GF-D8 (cell line): Measurements from ENCODE around the gene DDX1.

Experiments
- DNase-seq: peaks from one replicate; lab custom pipeline; 2025; lab: John Stamatoyannopoulos, UW

Gene DDX1

DNA sequence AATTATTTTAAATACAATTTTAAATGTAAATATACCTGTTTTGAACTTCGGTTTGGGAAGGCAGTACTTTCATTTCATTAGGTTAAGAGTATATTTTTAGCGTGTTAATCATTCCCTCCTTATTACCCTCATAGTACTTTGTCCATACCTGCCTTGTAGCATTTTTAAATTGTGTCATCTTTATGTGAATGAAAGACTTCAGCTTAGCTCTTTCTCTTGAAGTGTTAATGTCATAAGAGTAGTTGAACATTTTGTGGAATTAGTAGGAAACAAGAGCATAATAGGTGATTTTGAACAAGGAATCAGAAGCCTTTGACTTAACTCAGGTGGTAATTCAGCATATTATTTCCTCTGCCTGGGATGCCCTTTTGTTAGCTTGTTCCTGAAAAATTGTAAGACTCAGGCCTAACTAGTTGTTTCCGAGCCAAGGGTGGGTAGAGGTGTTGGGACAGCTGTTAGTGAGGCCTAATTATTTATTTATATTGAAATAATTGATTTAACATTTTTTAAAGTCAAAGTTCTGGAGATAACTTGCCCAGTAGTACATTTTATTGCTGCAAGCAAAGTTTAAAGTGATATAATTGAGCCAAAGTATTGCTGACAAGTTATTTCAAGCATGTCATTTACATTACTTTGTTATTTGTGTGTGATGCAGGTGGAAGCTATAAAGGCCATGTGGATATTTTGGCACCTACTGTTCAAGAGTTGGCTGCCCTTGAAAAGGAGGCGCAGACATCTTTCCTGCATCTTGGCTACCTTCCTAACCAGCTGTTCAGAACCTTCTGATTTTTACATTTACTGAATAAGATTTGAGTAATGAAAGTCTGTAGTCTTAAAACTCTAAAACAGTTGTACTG is 38.7 kb downstream of the DDX1 start:
- DNase-seq = no peak

DNA sequence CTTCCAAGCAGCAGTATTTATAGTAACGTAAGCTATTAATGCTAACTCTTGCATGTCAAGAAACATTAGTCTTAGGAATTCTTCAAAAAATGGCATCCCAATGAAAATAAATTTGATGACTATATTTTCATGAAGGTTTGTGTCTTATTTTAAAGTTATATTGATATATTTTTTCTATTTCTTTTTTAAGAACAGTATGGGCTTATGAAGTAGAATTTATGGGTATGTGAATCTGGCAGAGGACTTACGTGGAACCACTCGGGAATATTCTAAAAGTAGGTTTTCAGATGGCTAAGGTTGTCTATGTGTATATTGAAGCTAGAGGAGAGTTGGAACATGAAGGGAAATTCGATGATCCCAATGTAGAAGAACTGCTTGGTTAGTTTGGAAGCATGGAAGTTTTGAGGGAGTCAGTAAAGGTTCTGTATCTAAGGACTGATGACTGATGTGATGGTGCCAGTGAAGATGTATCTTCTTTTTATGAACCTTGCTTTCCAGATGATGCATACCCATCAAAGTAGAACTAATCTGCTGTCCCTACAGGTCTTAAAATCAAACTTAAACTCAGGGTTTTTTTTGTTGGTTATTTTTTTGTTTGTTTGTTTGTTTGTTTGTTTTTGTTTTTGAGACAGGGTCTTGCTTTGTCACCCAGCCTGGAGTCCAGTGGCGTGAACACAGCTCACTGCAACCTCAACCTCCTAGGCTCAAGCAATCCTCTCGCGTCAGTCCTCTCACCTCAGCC is 39.5 kb downstream of the DDX1 start:
- no peak for DNase-seq

DNA sequence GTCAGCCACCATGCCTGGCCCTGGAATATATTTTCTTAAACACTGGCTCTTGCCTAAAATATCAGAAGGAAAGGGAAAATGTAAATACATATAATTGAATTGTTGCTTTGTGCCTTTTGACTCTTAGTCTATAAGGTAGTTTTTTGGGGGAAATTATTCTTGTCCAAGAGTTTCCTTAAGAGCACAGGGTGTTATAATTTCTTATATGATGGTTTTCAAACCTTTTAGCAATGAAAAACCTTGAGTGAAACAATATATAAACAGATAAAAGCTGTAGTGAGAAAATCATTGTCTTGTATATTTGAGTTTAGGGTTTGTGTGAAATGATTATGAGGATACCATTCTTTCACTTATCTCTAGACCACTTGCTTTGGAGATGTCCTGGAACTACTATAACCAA is 40.2 kb downstream of the DDX1 start:
- no peak for DNase-seq

DNA sequence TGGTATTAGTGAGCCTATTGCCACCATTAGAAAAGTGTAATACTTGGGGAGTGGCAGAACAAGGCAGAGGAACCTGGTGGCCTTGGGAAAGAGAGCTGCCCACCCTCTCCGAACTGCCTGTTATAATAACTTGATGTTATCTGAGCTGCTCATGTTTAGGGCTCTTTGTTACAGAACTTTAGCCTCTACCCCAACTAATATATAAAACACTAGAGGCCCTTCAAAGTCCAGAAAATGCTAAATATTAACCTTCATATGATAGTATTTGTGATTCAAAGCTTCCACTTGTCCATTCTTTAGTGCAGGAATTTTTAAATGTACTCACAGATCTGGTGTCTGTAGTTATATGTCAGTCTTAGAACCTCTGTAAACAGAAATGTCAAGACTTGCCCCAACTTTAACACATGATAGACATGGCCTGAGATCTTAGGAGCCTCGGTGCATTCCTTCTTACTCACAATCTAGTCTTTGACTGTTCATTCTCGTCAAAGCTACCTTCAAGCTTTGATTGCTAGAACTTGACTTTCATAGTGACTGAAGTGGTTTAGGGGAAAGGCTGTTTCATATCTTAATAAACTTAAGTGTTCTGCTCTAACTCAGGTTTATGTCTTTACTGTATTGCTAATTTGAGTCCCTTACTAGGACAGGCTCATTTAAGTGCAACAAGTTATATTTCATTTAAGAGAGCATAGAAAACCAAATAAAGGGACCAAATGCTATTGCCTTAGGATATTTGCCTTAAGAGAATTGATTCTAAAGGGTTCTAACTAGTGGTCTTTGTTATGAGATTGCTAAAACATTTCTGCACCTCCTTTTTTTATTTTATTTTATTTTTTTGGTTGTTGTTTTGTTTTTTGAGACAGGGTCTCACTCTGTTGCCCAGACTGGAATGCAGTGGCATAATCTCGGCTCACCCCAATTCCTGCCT is 41.6 kb downstream of the DDX1 start:
- no peak for DNase-seq

DNA sequence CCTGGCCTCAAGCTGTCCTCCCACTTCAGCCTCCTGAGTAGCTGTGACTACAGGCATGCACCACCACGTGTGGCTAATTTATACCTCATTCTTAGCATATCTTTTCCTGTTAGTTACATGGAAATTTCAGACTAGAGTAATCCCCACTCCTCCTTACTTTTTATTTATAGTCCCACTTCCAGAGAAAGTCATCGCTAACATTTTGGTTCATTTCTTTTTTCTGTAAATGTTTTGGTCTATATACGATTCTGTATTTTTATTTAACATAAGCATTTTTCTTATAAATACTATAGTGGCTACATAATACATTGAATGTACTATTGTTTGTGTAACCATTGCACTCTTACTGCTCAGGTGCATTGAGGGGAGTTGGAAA is 42.3 kb downstream of the DDX1 start:
- no peak for DNase-seq

DNA sequence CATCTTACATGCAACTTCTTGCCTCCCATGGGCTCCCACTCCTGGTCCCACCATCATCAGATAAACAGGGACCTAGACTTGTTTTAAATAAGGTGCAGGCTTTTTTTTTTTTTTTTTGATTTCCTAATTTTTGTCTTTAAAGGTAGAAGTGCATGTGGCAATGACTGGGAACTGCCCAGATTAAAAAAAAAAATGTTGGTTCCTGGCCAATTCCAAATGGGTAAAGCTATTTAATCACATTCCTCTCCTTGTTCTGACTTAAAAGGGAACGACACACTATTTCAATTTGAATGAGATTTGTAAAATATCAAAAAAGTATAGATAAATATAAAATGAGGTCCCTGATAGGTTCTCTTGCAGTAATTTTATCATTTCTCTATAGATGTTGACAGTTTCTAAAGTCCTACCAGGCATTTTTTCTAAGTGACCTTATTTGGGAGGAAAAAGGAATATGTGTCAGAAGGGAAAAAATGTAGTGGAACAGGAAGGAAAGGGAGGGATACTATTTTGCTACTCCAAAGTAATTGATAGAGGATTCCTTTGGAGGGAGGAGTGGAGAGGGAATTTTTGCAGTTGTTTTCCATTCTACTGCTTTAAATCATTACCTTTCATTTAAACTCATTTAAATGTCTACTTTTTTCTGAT is 43.3 kb downstream of the DDX1 start:
- no peak for DNase-seq

DNA sequence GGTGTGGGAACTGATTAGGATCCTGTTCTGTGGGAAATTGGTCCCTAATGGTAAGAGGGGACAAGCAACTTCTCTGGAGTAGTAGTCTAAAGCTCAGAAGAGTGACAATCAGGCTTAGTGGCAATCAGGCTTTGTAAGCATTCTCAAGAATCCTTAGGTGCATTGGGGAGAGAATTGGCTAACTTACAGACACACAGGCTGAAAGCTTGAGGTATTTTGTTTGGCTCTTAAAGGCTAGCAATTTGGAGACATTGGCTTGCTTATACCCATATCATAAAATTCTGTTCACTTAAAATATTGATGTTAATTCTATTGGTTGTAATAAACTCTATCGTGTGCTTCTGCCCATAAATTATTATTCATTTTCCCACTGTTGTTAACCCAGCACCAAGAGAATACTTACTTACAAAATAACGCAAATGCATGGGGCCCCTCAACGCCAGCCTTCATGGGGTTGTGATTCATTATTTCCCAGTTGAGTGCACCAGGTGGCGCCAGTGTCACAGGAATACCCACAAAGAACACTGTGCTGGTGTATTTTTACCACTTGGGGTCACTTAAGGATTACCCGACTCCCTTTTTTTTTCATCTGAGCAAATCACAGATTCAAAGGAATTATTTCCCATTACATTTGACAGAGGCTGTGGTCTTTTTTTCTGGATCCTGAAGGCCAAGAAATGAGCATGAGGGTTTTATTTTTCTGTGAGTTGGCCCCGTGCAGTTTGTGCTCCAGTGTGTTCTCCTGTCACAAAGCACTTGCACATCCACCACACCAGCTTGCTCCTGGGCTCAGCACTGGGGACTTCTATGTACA is 45.5 kb downstream of the DDX1 start:
- DNase-seq = no peak

DNA sequence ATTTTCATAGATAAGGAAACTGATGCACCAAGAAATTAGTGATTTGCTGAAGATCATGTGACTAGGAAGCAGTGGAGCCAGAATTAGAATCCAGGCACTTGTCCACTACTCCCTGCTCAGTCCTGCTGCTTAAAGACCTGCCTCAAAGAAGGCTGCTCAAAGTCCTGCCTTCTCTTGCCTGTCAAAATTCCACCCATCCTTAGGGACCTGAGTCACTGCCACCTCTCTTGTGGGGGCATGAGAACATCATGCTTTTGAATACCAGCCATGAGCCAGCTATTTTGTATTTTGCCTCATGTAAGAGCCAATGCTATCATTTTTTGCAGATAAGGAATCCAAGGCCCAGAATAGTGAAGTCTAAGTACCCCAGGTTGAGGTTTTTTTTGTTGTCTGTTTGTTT is 47.1 kb downstream of the DDX1 start:
- DNase-seq = no peak

DNA sequence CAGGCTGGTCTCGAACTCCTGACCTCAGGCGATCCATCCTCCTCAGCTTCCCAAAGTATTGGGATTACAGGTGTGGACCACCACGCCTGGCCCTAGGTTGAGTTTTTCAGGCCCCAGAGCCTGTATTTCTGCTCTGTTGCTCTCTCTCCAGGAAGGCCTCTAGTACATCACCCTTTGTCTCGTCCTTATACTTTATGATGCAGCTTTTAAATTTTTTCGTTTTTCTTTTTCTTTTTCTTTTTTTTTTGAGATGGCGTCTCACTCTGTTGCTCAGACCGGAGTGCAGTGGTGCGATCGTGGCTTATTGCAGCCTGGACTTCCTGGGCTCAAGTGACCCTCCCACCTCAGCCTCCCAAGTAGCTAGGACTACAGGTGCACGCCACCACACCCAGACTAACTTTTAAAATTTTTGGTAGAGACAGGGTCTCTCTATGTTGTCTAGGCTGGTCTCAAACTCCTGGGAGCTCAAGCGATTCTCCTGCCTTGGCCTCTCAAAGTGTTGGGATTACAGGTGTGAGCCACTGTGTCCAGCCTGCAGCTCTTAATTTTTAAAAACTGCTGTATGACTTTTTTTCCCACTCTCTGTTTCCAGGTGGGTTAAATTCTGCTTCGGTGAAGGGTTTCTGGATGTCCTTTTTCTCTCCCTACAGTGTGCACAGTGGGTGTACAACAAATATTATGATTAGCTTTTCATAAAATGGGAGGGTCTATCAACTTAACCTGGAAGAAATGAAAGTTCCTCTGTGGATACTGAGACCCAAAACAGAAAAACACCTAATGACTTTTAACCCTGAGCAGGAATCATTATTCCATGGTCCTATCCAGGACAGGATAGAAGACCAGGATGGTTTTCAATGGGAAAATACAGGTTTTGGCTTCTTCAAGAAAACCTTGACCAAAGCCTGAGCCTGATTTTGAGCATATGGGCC is 47.9 kb downstream of the DDX1 start:
- no peak for DNase-seq

DNA sequence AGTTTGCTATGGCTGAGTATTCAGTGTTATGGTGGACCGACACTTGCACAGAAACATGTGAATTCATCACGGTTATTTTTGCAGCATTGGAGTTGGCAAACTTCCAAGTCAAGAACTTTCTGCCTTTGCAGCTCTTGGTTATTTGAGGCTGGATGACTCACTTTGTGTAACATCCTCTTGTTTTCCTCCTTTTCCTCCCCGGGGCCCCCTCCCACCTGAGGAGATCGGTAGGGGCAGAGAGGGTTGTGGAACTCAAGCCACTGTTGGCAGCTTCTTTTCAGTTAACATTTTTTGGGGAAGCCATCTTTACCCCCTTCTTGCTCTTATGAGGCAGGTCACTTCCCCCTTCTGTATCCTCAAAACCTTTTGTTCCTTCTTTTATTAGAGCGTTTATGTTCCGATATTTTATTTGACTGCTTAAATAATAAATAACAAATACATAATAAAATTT is 48.6 kb downstream of the DDX1 start:
- no peak for DNase-seq

DNA sequence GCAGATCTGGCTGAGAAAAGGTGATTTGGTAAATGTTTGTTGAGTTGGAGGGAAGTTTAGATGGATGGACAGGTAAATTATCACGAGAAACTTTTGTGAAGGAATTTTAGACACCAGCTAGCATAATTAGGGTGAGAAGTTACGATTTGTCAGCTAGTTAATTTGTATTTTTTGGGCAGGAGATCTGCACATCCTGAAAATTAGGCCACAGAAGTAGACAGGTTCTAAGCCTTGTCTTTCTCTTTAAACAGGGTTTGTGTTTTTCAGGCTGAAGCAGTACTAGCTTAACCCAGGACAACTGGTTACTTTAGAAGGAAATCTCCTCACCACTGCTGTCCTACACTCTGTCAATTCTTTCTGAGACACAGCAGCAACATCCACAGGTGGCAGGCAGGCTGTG is 49.1 kb downstream of the DDX1 start:
- DNase-seq = no peak

DNA sequence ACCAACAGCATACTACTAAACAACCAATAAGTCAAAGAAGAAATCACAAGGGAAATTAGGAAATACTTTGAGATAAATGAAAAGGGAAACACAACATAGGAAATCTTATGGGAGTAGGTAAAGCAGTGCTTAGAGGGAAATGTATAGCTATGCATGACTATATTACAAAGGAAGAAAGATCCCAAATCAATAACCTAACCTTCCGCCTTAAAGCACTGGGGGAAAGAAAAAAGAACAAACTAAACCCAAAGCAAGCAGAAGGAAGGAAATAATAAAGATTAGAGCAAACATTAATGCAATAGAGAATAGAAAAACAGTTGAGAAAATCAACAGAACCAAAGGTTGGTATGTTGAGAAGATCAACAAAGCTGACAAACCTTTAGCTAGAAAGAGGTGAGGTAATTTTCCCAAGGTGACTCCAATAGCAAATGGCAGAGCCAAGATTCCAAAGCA is 49.9 kb downstream of the DDX1 start:
- no peak for DNase-seq

DNA sequence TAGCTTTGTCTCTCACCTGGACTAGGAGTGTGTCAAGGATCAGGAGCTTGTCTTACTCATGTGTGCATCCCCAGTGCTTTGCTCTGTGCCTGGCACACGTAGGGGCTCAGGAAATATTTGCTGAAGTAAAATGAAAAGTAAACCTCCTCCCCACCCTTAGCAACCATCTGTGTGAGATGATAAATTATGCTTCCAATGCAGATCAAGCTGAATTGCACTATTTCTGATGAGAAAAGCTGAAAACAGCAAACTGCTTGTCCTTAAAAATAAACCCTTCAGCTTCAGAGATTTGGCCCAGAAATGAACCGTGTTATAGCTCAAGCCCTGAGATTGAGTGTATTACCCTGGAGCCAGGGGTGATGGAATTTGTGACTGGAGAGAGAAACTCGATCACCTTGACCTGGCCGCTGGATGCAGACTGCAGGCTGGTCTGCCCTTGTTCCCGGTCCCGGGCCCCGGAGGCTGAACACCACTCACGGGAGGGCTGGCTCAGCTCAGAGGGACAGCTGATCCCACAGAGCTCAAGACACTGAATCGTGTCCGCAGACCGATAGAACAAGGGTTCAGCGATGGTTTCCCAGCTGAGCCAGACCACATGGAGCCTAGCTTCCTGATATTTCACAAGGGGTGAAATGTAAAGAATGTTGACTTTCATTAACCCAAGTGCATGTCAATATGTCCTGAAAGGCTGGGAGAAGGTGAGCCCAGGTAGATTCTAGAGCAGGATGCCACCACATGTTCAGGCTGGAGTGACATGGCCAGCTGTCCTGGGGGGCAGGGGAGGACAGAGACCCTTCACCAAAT is 50.5 kb downstream of the DDX1 start:
- no peak for DNase-seq

DNA sequence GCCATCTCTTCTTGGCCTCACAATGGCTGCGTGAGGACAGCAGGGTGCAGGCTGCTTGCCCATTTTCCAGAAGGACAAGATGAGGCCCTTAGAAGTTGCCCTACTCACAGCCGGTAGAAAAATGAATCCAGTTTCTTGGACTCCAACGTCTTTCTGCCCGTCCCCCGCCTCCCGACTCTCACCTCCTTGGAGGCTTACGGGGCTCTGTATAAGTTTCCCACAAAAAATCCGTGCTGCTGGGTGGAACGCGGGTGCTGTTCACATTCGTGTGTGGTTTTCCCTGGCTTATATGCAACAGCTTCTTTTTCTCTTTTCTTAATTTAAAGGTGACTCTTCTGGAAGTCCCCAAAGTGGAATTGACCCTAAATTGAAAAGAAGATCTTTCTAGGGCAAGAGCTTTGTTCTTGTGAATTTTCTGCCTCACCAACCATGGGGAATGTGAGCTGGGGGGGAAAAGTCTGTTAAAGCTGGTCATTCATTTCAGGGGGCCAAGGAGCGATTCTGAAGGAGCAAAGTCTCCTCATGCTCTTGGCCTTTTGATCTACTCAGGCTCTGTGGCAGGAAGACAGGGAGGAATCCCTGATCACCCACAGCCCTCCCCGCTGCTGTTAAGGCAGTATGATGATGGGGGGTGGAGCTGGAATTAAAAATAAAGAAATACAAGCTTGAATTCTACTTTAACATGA is 51.3 kb downstream of the DDX1 start:
- DNase-seq = no peak

DNA sequence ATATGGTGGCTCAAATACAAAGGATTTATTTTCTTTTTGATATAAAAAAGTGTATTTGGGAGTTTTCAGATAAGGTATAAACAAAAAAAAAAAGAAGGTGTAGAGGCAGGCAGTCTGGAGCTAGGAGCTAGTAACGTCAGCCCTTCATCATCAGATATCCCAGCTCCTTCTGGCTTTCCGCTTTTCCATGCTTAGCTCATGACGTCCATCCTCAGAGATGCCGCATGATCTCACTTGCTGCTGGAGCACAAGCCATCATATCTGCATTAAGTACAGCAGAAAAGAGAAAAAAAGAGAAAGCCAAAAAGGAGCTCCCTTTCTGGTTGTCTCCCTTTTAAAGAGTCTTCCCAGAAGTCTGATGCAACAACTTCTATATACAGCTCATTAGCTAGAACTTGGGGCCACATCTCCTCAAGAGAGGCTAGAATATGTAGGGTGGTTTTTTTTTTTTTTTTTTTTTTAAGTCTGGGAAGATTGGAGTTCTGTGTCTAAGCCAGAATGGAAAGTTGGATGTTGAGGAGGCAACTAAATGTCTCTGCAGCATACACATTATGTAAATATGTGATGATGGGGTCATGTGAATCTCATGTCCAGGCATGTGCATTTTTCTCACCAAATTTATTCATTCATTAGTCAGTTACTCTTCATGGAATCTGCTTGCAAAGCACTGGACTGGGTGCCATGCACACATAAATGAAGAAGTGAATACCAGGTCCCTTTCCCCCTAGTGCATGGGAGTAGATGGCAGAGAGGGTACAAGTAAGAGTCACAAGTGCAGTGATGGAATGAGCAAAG is 52.3 kb downstream of the DDX1 start:
- DNase-seq = no peak

DNA sequence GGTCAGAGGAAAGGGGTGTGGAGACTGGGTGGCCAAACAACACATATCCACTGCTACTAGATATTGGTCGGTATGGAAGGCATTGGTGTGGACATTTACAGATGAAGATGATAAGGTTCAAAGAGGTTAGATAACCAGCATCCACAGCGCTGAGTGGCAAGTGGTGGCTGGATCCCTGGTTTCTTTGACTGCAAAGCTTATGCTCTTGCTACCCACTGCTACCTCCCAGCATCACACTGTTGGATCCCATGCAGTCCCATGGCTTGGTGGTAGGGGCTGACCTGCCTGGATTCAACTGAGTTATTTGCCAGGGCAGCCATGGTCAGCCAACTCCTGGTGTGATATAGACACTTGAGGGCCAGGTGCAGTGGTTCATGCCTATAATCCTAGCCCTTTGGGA is 53.6 kb downstream of the DDX1 start:
- no peak for DNase-seq

DNA sequence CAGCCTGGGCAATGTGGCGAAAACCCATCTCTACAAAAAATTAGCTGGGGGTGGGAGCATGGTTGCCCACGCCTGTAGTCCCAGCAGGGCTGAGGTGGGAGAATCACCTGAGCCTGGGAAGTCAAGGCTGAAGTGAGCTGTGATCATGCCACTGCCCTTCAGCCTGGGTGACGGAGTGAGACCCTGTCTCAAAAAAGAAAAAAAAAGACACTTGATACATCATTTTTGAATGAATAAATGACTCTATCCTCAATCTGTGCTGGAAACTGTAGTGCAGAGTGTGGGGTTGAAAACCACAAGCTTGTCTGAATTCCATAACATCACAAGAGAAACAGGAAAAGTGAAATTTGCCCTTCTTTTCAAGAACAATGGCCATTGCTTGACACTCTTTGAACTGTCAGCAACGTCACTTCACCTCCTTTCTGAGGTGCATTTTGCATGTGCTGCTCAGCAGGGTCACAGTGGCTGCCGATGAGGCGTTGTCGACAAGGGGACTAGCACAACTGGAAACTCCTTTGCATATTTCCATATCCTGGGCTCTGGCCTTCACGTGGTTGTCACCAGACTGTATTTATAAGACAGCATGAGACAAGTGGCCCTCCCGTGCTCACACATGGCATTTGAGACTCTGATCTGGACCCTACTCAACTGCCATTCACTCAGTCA is 54.2 kb downstream of the DDX1 start:
- no peak for DNase-seq
